ENCODE measurements around the gene WIPF2. TPM values are rescaled to one million over a fixed set of nuclear protein-coding genes. Genes with fewer than 3 reads are reported as not detected.
A peak's percentile ranks its signal among the peaks of the same experiment; 100 is the strongest.

The WIPF2 gene
- total RNA-seq, 3 donors from 2014 or later: 21.3 to 24.6 (median 22.1) TPM

GRCh38 chr17:40315678-40316570 lies 96.8 kb downstream of the WIPF2 start:
- Mint-ChIP-seq H3K4me1 (ENCODE audit: low read depth) (peaks cover 69% of the 10 kb centered on the region), H3K9me3 (no peaks in the 10 kb centered on the region), H3K27me3 (ENCODE audit: low read depth) (no peaks in the 10 kb centered on the region), H3K36me3 (ENCODE audit: insufficient read depth) (no peaks in the 10 kb centered on the region), H3K4me3 (peak overlapping the region; percentile 8)
- no peak for ATAC-seq
- no peak for DNase-seq

GRCh38 chr17:40316571-40317344 lies 97.7 kb downstream of the WIPF2 start:
- H3K27me3 Mint-ChIP-seq (ENCODE audit: low read depth): no peaks in the 10 kb centered on the region
- no peaks in the 10 kb centered on the region for H3K9me3 Mint-ChIP-seq
- ATAC-seq: no peak
- no peak for DNase-seq
- H3K4me1 Mint-ChIP-seq (ENCODE audit: low read depth): peaks cover 69% of the 10 kb centered on the region
- no peak overlapping the region for H3K4me3 Mint-ChIP-seq
- H3K36me3 Mint-ChIP-seq (ENCODE audit: insufficient read depth): no peaks in the 10 kb centered on the region

- ATAC-seq (no peak), DNase-seq (peak; percentile 36)
- Mint-ChIP-seq H3K9me3 (no peaks in the 10 kb centered on the region), H3K4me1 (ENCODE audit: low read depth) (peaks cover 68% of the 10 kb centered on the region), H3K36me3 (ENCODE audit: insufficient read depth) (no peaks in the 10 kb centered on the region), H3K4me3 (peak overlapping the region; percentile 98), H3K27me3 (ENCODE audit: low read depth) (no peaks in the 10 kb centered on the region)
These were observed 98.3 kb downstream of the WIPF2 start for GRCh38 chr17:40317345-40317873.

GRCh38 chr17:40317880-40318829 lies 99.1 kb downstream of the WIPF2 start:
- H3K27me3 Mint-ChIP-seq (ENCODE audit: low read depth): no peaks in the 10 kb centered on the region
- DNase-seq (peak; percentile 86), ATAC-seq (peak; percentile 73 to 76)
- H3K36me3 Mint-ChIP-seq (ENCODE audit: insufficient read depth): no peaks in the 10 kb centered on the region
- peaks cover 72% of the 10 kb centered on the region for H3K4me1 Mint-ChIP-seq (ENCODE audit: low read depth)
- no peaks in the 10 kb centered on the region for H3K9me3 Mint-ChIP-seq
- peak overlapping the region; percentile 98 for H3K4me3 Mint-ChIP-seq

- Mint-ChIP-seq H3K4me3 (peak overlapping the region; percentile 98), H3K36me3 (ENCODE audit: insufficient read depth) (no peaks in the 10 kb centered on the region), H3K9me3 (no peaks in the 10 kb centered on the region), H3K27me3 (ENCODE audit: low read depth) (no peaks in the 10 kb centered on the region), H3K4me1 (ENCODE audit: low read depth) (peaks cover 73% of the 10 kb centered on the region)
- ATAC-seq: no peak
- no peak for DNase-seq
These were observed 99.8 kb downstream of the WIPF2 start for GRCh38 chr17:40318830-40319391.

- ATAC-seq: no peak
- Mint-ChIP-seq H3K36me3 (ENCODE audit: insufficient read depth) (no peaks in the 10 kb centered on the region), H3K27me3 (ENCODE audit: low read depth) (no peaks in the 10 kb centered on the region), H3K4me3 (peak overlapping the region; percentile 98), H3K4me1 (ENCODE audit: low read depth) (peaks cover 73% of the 10 kb centered on the region), H3K9me3 (no peaks in the 10 kb centered on the region)
- peak; percentile 79 for DNase-seq
These were observed 100.8 kb downstream of the WIPF2 start for GRCh38 chr17:40319651-40320540.

GRCh38 chr17:40320756-40321523 lies 101.8 kb downstream of the WIPF2 start:
- DNase-seq: peak; percentile 63
- Mint-ChIP-seq H3K27me3 (ENCODE audit: low read depth) (no peaks in the 10 kb centered on the region), H3K36me3 (ENCODE audit: insufficient read depth) (no peaks in the 10 kb centered on the region), H3K4me1 (ENCODE audit: low read depth) (peaks cover 72% of the 10 kb centered on the region), H3K4me3 (peak overlapping the region; percentile 98), H3K9me3 (no peaks in the 10 kb centered on the region)
- no peak for ATAC-seq

GRCh38 chr17:40321524-40321929 lies 102.4 kb downstream of the WIPF2 start:
- Mint-ChIP-seq H3K4me3 (peak overlapping the region; percentile 98), H3K4me1 (ENCODE audit: low read depth) (peaks cover 72% of the 10 kb centered on the region), H3K27me3 (ENCODE audit: low read depth) (no peaks in the 10 kb centered on the region), H3K36me3 (ENCODE audit: insufficient read depth) (peaks cover 2% of the 10 kb centered on the region), H3K9me3 (no peaks in the 10 kb centered on the region)
- no peak for DNase-seq
- no peak for ATAC-seq

GRCh38 chr17:40321961-40322357 lies 102.9 kb downstream of the WIPF2 start:
- H3K27me3 Mint-ChIP-seq (ENCODE audit: low read depth): no peaks in the 10 kb centered on the region
- DNase-seq (no peak), ATAC-seq (no peak)
- peaks cover 75% of the 10 kb centered on the region for H3K4me1 Mint-ChIP-seq (ENCODE audit: low read depth)
- H3K4me3 Mint-ChIP-seq: peak overlapping the region; percentile 98
- peaks cover 2% of the 10 kb centered on the region for H3K36me3 Mint-ChIP-seq (ENCODE audit: insufficient read depth)
- H3K9me3 Mint-ChIP-seq: no peaks in the 10 kb centered on the region

GRCh38 chr17:40322358-40323315 lies 103.5 kb downstream of the WIPF2 start:
- H3K27me3 Mint-ChIP-seq (ENCODE audit: low read depth): no peaks in the 10 kb centered on the region
- DNase-seq (peak; percentile 73), ATAC-seq (peak; percentile 27 to 33)
- H3K9me3 Mint-ChIP-seq: no peaks in the 10 kb centered on the region
- H3K4me3 Mint-ChIP-seq: peak overlapping the region; percentile 98
- H3K36me3 Mint-ChIP-seq (ENCODE audit: insufficient read depth): peaks cover 2% of the 10 kb centered on the region
- peaks cover 75% of the 10 kb centered on the region for H3K4me1 Mint-ChIP-seq (ENCODE audit: low read depth)
